GM19023 (cell line): ENCODE data around the gene CCDC34.
"Not testable (repeated sequence)": the region's sequence is repeated elsewhere in the genome, so short reads cannot be mapped to it uniquely, and the experiment has no call there.

Experiments used
- ATAC-seq: cut with Tn5 transposase; IDR thresholded peaks from one replicate; pipeline ENCODE4 v1.9.1; 2021; ENCODE audit warnings: mild to moderate bottlenecking, moderate library complexity; ENCODE audit not compliant: unreplicated experiment

The CCDC34 gene

DNA sequence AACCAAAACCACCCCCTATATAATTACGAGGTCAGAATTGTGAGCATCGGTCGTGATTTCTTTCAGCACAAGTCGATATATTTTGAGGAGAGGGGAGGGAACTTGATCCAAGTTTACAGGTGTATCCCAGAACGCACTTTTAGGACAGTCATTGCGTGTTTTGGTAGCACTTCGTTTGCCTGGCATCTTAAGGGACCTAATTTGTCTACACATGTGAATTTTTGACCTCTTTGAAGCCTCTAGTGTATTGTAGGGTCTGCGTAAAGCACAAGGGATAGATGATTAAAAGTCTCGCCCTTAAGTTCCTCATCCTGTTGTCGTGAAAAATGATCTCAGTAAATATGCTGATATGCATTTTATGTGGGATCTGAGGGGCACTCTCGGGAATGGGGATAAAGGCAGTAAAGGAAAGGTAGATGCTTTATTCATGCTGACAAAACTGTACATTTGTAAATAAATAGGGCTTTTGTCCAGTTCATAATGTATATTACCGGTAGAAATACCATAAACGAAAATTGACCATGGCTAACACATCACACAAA, 632 bp upstream of the CCDC34 start:
- ATAC-seq = peak; percentile 0

GRCh38 chr11:27361649-27362431, 1.2 kb downstream of the CCDC34 start:
- no peak for ATAC-seq

DNA sequence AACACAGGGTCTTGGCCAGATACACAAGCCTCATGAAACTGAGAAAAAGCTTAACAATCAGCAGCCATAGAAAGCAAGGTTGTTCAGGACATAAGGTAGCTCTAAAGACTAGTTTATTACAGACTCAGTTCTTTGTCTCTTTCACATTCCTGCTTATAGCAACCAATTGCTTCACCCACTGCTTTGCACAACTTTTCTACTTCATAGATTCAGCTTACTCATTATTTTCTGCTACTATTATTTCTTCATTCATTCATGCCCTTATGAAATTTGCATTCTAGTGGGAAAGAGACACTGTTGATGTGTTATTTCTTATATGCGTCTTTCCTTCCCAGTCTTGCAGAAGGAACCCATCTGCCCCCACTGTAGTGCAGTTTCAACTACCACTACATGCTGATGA, 4.7 kb downstream of the CCDC34 start:
- ATAC-seq = no peak

- ATAC-seq = no peak
These were observed 5.8 kb downstream of the CCDC34 start for GRCh38 chr11:27357250-27357649.

GRCh38 chr11:27356624-27357222, 6.3 kb downstream of the CCDC34 start:
- no peak for ATAC-seq

DNA sequence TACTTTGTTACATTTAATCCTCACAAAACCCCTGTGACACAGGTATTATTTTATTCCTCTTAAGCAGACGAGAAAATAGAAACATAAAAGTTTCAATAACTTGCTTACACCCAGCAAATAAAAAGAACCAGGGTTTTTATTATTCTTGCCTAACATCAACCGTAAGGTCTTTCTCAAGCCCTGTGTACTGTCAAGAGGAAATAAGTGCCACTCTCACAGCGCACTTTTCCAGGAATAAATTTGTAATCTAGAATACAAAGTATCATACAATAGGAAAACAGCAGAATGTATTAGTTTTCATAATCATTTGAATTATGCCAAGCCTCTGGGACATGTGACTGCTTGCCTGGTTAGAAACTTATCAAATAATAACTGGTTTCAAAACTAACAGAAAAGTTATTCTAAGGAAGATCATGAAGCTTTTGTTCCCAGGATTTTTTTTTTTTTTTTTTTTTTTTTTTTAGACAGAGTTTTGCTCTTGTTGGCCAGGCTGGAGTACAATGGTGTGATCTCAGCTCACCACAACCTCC, 7.4 kb downstream of the CCDC34 start:
- ATAC-seq = no peak

DNA sequence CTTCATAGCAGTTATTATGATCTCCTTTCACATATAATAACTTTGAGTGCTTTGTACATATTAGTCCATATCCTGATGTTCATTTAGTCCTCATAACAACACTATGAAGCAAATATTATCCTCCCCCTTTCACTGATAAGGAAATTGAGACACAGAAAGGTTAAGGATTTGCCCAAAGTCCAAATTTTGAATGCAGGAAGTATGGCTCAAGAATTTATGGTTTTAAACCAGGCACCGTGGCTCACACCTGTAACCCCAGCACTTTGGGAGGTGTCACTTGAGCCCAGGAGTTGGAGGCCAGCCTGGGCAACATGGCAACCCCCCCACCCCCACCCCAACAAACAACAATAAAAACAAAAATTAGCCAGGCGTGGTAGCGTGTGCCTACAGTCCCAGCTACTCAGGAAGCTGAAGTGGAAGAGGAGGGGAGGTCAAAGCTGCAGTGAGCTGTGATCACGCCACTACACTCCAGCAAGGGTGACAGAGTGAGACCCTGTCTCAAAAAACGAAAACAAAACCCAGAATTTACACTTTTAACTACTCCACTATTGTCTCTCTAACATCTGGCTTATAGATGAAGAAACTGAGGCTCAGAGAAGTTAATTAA, 8.6 kb downstream of the CCDC34 start:
- ATAC-seq = no peak

DNA sequence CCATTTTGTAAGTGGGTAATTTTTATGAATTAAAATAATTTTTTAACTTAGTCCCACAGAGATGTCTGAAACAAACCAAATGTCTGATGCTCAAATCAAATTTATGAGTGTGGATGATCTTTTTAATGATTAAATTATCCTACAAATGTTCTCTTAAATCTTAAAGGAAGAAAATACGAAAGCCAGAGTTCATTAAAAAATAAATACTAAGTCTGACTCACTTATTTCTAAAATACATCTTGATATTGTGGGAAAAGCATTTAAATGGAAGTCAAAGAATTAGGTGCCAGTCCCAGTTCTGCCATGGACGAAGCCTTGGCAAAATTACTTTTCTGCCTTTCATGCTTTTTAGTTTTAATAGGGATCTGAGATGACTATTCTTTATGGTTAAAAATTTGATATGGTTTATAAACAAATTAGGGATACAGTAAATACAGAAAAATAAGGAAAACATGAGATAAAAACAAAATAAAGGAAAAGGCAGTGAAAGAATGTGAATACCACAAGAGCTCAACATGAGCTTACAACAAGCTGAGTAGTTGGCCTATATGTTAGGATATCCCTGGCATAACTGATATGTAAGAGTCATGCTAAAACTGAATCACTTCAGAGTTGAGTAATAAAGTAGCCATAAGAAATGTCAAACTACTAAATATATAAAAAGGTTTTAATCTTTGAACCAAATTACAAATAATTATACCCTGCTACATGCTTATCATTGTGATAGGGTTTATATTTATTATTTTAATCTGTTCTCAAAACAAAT, 9.2 kb downstream of the CCDC34 start:
- no peak for ATAC-seq

- ATAC-seq = no peak
These were observed 10.2 kb downstream of the CCDC34 start for GRCh38 chr11:27352781-27353180.

GRCh38 chr11:27350511-27350910, 12.5 kb downstream of the CCDC34 start:
- ATAC-seq = no peak

- ATAC-seq = no peak
These were observed 13.1 kb downstream of the CCDC34 start for GRCh38 chr11:27349919-27350318.

DNA sequence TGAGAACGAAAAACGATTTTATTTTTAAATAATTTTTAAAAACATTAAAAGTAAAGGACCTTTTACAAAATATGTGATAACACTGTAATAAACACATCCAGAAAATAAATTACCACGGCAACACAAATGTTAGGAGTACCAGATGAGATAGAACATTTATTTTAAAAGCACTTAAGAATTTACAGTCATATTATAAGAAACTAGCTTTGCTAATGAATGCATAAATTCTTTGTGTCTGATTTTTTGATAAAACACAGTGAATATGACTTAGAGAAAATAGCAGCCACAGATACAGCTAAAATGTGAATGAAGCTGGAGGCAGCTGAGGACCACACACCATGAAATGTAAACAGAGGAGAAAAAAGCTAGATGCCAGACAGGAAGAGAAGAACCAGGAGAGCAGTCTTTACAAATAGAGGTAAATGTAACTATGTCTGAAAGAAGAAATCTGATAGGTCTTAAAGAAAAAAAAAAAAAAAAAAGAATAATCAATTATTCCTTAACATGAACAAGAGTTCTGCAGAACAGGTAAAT, 14.6 kb downstream of the CCDC34 start:
- ATAC-seq = no peak

GRCh38 chr11:27347359-27348339, 15.4 kb downstream of the CCDC34 start:
- ATAC-seq = no peak

DNA sequence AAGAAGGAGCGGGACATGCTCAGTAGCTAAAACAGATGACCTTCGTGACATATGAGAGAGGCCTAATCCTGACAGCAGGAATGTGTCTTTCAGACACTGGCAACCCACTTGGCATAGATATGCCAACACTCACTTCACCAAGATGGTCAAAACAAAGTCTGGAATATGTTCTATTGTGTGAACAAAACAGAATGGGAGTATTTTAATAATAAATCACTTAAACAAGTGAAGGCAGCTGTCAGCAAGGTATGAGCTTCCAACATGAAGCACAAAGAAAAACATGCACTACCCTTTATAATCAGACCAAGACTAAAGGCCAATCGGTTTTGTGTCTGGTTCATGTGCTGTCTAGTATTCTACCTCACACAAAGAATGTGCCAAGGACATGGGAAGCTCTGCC, 23.1 kb downstream of the CCDC34 start:
- ATAC-seq = no peak

GRCh38 chr11:27334764-27335163, 28.3 kb downstream of the CCDC34 start:
- not testable (repeated sequence) for ATAC-seq

GRCh38 chr11:27331981-27332380, 31.0 kb downstream of the CCDC34 start:
- ATAC-seq = no peak

DNA sequence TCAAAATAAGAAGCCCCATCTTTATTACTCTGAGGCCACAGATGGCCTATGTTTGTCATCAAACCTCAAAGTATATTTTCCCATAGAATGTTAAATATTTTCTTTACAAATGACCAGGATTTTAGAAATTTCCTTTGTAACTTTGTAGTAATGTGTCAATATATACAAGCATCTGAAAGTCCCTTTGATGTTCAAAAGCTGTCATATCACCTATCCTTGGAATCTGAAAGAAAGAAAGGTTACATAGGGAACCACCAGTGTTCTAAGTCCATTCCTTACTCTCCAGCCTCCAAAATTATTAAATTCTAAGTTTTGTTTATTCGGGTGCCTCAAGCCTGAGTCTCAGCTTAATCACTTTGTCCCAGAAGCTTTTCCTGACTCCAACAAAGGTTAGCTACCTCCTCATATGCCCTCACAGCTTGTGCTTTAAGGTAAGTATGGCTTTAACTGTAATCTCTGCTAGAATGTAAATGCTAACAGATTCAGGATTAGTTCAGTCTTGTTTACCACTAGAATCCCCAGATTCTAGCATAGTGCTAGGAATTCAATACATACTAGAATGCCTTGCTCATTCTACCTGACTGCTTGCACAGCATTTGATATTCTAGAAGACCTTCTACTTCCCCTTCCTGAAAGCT, 32.3 kb downstream of the CCDC34 start:
- ATAC-seq = no peak

GRCh38 chr11:27329867-27330632, 33.0 kb downstream of the CCDC34 start:
- no peak for ATAC-seq
